GM18517 (cell line): Measurements from ENCODE around the gene SREK1IP1.
"Not testable (repeated sequence)": the region's sequence is repeated elsewhere in the genome, so short reads cannot be mapped to it uniquely, and the experiment has no call there.

Experiments
- ATAC-seq: cut with Tn5 transposase; IDR thresholded peaks from one replicate; pipeline ENCODE4 v1.9.1; 2021; ENCODE audit warnings: mild to moderate bottlenecking, moderate library complexity; ENCODE audit not compliant: unreplicated experiment

SREK1IP1 gene

DNA sequence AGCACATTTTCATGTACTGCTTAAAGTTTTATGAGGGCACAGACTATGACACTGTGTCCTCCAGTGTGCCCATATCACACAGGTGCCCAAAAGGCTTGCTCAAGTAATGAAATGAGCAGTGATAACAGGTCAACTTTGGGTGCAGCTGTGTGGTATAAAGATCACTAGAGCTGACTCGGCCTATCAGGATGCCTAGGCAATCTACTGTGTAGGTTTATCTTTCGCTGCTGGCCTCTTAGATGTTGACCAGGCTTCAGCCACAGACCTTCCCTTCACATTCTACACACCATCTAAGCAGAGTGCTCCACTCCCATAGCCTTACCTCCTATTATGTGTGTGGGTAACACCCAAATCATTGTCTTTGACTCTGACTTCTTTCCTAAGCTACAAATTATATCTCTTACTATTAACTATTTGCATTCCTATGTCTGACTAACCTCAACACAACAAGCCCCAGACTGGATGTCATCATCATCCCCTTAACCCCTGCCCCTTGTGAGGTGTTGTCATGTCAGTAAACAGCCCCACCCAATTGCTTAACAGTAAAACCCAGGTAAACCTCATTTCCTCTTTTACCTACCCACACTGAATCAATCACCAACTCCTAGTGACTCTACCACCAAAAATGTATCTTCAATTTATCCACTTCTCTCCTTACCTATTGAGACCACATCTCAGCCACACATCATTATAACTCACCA, 2.5 kb downstream of the SREK1IP1 start:
- no peak for ATAC-seq

DNA sequence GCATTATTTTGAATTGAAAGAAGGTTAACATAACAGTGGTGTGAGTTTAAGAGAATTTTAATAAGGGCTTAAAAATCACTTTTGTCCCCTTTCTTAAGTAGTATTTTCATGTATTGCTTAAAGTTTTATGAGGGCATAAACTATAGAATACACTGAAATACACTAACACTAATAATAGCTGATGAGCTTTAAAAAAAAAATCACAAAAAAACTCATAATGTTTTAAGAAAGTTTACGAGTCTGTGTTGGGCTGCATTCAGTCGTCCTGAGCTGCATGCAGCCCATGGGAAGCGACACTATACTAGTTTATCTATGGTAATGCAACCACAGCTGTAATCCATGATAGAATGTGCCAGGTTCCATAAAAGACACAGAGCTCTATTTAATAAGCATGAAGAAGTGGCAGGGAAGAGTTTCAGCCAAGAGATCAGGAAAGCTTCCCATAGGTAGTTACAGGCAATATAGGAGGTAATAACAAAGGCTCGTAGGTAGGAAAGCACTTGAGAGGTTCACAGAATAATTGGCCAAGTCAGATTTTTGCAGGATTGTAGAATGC, 4.5 kb downstream of the SREK1IP1 start:
- ATAC-seq = no peak

DNA sequence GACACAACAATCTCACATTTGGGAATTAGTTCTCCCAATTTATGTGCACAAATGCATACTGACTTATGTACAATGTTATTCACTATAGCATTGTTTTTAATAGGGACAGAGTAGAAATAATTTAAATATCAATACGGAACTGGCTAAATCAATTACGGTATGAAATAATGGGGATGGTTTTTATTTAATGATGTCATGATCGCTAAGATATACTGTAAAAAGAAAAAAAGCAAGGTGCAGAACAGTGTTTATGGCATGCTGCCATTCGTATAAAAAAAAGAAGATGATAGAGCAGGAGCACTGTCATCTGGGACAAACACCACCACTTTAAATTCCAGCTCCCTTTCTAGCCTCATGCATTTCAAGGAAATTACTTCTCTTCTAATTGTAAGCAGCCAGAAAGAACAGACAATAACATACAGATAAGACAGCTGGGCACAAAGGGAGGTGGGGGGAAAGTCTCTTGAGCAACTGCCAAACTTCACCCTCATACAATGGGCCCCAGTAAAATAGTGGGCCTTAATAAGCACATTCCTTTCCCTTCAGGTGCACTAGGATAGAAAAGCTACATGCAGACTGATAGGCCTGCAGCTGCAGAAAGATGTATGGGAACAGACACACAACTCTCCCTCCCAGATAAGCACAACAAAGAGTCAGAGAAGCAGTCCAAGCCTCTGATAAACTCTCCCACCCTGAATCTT, 8.4 kb downstream of the SREK1IP1 start:
- no peak for ATAC-seq

DNA sequence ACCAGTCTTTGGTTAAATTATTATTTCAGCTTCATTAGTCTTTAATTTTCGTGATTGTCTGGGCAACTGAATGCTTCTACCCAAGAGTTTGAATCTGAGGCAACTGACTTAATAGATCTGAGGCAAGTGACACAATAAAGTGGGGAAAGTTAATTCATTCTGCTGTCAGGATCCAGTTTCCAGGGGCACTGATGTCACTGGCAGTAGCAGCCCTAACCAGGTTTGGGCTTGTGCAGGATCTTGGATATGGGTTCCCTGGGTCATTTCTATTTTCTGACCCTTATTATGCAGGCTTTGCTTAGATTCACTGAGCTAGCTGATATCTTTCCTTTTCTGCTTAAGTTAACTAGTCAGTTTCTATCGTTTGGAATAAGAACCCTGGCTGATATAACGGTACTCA, 9.6 kb downstream of the SREK1IP1 start:
- ATAC-seq = no peak

DNA sequence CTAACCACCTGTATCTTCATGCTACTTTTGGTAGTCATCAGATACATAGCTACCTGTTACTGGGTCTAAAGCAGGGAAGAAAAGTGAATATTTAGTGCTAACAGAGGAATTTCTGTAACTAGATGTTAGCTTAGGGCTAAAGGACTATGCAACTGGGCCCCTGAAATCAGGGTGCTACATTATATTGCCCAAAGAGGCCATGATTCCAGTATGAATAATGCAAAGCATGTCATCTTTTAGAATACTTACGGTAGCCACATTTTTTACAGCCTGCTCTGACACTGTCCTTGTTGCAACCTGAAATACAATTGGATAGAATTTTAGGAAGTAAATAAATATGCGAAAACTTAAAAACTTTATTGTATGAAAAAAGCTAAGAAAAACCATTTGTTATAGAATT, 14.4 kb downstream of the SREK1IP1 start:
- no peak for ATAC-seq

DNA sequence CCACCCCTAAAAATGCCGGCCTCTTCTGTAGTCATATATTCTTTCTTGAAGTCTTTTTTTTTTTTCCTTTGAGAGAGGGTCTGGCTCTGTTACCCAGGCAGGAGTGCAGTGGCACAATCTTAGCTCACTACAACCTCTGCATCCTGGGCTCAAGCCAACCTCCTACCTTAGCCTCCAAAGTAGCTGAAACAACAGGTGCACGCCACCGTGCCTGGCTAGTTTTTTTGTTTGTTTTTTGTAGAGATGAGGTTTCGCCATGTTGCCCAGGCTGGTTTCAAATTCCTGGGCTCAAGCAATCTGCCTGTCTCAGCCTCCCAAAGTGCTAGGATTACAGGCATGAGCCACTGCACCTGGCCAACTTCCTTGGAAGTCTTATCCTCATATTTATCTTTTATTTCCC, 19.1 kb downstream of the SREK1IP1 start:
- no peak for ATAC-seq

DNA sequence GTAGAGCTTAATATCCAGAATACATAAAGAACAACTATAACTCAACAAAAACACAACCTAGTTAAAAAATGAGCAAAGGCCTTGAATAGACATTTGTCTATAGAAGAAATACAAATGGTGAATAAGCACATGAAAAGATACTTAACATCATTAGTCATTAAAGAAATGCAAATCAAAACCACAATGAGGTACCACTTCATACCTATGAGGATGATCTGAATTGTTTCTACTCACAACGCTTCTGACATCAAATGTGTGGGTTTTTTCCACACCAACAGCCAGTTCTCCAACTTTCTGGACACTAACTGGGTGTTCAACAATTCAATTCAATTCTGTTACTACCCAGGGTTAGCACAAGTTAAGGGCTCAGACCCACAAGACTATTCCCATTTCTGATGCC, 22.0 kb downstream of the SREK1IP1 start:
- ATAC-seq = no peak

DNA sequence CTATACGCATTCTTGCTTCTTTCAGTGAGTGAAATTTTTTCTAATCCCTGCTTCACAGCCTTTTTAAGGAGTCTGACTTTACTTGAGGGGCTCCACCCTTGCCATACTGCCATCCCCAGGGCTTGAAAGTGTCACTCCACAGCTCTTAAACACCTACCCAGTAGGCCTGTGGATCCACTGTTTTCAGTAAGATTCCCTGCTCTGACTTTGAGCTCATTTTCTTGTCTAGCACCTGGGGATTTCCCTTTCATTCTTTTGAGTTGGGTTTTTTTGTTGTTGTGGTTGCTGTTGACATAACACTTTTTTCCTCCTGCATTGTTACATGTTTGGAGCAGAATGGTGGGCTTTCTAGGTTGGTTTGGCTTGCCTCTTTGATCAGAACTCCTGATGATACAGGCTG, 23.6 kb downstream of the SREK1IP1 start:
- ATAC-seq = no peak

DNA sequence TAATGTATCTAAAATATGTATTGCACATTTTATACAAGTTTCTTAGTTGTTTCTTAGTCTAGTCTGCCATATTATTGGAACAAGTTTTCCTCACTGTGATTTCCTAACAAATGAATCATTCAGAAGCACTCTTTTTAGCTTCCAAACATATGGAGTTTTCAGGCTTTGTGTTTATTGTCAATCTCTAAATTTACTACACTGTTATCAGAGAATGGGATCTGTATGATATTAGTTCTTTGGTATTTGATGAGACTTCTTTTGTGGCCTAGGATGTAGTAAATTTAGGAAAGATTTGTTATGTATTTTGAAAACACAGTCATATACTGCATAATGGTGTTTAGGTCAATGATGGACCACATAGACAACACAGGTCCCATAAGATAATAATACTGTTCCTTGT, 25.7 kb downstream of the SREK1IP1 start:
- ATAC-seq = no peak

DNA sequence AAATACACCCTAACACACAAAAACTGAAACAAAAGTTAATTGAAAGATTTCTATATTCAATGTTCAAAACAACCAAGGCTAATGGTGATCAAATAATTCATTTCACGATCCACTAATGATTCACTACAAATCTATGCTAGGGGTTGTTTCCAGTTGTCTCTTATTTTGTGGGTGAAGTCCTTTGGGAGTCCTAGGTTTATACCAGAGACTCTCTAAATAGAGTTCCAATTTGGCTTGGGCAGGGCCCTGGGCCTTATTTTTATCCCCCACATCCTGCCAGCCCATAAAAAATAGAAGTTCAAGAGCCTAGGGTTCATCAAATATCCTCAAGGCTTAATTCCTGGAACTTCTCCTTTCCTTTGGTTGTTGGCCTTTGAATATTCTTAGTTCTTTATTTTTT, 26.1 kb downstream of the SREK1IP1 start:
- ATAC-seq = no peak

DNA sequence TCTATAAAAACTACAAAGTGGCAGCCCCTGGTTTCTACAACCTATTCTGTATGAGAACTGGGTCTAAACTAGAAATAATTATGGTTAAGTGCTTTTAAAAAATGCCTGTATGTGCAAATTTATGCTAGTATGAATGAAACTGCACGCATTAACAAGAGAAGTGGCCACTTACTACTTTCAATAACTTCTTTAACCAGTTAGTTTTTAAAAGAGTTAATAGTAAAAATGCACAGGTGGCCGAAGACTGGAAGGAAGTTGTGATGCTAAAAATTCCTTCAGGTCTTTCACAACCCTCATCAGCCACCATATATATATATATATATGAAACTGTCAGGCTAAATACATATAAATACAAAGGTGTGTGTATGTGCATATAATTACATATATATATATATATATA, 41.3 kb downstream of the SREK1IP1 start:
- ATAC-seq = no peak

DNA sequence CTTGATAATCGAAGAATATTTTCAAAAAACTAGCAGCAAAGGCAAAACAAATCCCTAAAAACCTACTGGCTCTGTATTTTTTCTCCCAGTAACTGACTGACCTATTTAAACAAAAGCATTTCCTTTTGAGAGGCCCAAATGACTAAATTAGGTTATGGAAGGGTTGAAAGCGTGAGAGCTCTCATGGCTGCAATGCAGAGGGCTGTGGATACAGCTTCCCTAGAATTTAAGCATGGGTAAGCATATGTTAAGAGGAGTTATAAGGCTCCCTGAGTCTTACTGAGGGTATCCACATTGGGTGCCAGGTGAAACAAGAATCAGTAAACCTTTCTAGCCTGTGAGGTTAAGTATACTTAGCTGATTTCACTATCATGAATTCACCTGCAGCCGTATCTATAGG, 45.9 kb downstream of the SREK1IP1 start:
- ATAC-seq = no peak

DNA sequence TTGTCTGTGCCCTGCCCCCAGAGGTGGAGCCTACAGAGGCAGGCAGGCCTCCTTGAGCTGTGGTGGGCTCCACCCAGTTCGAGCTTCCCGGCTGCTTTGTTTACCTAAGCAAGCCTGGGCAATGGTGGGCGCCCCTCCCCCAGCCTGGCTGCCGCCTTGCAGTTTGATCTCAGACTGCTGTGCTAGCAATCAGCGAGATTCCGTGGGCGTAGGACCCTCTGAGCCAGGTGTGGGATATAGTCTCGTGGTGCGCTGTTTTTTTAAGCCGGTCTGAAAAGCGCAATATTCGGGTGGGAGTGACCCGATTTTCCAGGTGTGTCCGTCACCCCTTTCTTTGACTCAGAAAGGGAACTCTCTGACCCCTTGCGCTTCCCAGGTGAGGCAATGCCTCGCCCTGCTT, 54.0 kb downstream of the SREK1IP1 start:
- ATAC-seq = not testable (repeated sequence)

DNA sequence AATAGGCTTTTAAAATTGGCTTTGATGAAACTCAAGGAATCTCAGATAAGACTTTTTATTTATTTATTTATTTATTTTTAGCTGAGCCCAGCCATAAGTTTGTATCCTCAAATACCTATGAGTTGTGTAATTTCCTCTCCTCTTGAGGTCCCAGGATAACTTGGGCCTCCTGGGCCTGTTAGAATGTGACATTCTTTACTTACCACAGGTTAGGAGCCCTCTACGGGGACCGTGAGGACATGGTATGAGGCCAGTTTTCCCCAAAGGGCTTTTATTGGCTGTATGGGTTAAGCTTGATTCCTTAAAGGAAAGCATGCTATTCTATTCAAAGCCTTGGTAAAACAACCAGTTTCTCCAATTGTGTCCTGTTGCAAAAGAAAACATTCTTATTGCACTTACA, 61.3 kb downstream of the SREK1IP1 start:
- ATAC-seq = no peak

DNA sequence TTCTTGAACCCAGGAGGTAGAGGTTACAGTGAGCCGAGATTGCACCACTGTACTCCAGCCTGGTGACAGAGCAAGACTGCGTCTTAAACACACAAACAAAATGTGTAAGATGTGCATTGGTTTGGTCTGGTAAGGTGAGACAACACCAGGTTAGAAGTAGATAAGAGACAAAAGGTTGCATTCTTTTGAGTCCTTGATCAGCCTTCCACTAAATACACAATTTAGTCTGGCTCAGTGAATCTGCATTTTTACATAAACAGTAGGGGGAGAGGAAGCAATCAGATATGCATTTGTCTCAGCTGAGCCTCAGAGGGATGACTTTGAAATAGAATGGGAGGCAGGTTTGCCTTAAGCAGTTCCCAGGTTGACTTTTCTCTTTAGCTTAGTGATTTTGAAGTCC, 62.4 kb downstream of the SREK1IP1 start:
- ATAC-seq = not testable (repeated sequence)

DNA sequence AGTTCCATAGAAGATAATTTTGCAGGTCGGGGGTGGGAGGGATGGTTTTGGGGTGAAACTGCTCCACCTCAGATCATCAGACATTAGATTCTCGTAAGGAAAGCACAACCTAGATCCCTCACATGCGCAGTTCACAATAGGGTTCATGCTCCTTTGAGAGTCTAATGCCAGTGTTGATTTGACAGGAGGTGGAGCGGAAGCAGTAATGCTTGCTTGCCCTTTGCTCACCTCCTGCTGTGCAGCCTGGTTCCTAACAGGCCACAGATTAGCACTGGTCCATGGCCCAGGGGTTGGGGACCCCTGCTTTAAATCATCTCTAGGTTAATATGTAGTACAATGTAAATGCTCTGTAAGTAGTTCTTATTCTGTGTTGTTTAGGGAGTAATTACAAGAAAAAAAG, 67.7 kb downstream of the SREK1IP1 start:
- no peak for ATAC-seq

DNA sequence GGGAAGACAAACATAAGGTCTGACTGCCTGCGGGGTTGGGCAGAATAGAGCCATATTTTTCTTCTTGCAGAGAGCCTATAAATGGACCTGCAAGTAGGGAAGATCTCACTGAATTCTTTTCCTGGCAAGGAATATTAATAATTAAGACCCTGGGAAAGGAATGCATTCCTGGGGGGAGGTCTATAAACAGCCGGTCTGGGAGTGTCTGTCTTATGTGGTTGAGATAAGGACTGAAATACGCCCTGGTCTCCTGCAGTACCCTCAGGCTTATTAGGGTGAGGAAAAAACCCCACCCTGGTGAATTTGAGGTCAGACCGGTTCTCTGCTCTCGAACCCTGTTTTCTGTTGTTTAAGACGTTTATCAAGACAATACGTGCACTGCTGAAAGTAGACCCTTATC, 72.1 kb downstream of the SREK1IP1 start:
- ATAC-seq = not testable (repeated sequence)

DNA sequence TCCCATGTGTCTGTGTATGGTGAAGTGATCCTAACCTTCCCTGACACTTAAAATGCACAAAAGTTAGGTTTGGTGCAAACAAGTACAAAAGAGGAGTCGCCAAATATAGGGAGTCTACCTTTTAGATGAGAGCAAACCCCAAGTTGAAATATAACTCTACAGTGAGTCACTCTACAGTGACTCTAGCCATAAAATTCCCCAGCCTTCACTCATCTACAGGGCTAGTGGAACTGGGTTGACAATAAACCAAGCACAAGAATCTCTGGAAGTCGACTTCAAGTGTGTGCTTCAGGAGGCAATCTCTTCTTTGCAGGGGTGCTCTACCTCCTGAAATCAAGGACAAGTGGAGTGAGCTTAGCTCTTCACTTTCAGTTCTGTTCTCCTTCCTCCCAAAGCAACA, 74.9 kb downstream of the SREK1IP1 start:
- ATAC-seq = no peak

DNA sequence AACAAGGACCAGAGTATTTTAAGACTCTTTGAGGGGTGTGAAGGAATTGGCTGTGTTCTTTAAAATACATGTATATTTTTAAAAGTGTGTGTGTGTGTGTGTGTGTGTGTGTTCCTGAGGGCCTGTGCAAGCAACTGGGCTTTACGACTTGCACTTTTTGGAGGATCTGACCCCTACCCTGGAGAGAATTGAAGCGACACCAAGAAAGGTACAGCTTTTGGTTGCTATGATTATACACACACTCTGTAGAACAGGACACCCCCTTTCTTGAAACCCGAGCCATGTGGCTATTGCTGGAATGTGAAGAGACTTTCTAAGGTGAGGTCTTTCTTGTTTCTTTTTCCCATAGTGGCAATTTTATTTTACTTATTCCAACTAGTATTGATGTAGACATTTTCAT, 77.2 kb downstream of the SREK1IP1 start:
- no peak for ATAC-seq

DNA sequence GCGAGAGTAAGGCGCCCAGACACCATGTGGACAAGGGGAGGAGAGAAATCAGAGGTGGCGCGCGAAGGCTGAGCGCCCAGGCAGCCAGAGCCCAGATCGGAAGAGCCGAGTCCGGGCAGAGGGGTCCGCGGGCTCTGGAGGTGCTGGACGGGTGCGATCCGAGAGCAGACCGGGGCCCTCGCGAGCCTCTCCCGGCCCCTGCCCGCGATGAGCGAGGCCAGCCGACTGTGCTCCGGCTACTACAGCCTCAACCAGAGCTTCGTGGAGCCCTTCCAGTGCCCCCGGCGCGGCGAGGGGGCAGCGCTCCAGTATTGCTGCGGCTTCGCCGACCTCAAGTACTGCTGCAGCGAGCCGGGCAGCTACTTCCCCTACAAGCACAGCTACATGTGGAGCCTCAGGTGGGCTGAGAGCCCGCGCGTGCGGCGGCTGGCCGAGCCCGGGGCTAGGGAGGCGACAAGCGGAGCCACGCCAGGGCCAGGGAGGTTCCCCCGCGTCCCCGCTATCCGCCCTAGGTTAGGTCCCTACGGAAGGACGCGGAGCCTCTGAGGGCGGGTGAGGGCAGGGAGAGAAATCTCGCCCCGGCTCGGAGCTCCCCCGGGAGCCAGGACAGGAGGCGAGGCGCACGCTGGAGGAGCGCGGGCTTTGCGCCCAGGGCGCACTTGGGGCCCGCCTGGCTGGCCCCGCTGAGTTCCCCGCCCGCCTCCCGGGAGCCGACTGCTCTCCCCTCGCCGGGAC, 77.9 kb downstream of the SREK1IP1 start, which contains the start of gene SHISAL2B:
Gene SHISAL2B (plus strand): TSS at position 87 of the 735 bp plus-strand sequence. CDS start 121 bp downstream, at position 208.
- ATAC-seq = no peak

DNA sequence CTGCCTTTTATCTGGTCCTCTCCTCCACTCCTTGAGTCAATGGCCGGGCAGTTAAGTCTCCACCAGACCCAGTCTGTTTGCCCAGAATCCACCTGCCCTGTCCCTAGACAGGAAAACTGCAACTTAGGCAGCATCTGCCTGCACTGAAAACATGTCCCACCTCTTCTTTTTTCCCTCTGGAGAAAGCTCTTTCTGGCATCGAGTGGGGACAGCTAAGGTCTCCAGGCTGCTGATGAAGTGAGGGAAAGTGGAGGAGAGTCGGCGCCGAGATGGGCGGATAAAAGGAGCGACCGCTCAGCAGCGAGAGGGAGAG, 78.4 kb downstream of the SREK1IP1 start:
- ATAC-seq = no peak

DNA sequence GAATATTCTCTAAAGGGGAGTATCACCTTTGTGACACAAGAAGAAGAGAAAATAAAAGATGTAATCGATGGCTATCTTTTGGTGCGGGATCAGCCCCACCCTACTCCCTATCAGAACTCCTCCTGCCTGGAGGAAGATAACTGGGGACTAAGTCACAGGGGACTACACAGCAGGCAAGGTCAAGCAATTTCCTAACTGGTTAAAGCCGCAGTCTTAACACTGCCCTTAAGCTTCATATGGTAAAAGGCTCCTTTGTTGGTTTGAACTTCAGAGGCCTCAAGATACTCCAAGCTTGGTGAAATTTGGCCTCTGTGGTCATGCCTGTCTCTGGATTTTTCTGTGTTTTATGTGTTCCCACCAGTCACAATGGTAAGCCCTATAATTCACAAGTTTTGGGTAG, 79.5 kb downstream of the SREK1IP1 start:
- ATAC-seq = no peak
